HG03439 (cell line): ENCODE measurements around the gene SOX6.
"Not testable (repeated sequence)": the region's sequence is repeated elsewhere in the genome, so short reads cannot be mapped to it uniquely, and the experiment has no call there.

ENCODE experiments used
- ATAC-seq: cut with Tn5 transposase; IDR thresholded peaks from one replicate; pipeline ENCODE4 v1.9.1; 2021; ENCODE audit warnings: mild to moderate bottlenecking, moderate library complexity; ENCODE audit not compliant: unreplicated experiment

The SOX6 gene

GRCh38 chr11:15940462-15941205, 415.7 kb downstream of the SOX6 start:
- no peak for ATAC-seq

GRCh38 chr11:15938983-15939382, 417.4 kb downstream of the SOX6 start:
- no peak for ATAC-seq

- ATAC-seq = no peak
Observed at GRCh38 chr11:15938121-15938611, 418.2 kb downstream of the SOX6 start.

- ATAC-seq = no peak
Observed at GRCh38 chr11:15937601-15938120, 418.7 kb downstream of the SOX6 start.

GRCh38 chr11:15936011-15936410, 420.3 kb downstream of the SOX6 start:
- no peak for ATAC-seq

- no peak for ATAC-seq
Observed at GRCh38 chr11:15935373-15935772, 421.0 kb downstream of the SOX6 start.

GRCh38 chr11:15933886-15934625, 422.3 kb downstream of the SOX6 start:
- no peak for ATAC-seq

- no peak for ATAC-seq
Observed at GRCh38 chr11:15932417-15932816, 423.9 kb downstream of the SOX6 start.

GRCh38 chr11:15931497-15931896, 424.8 kb downstream of the SOX6 start:
- ATAC-seq = no peak

- no peak for ATAC-seq
Observed at GRCh38 chr11:15930442-15931025, 425.8 kb downstream of the SOX6 start.

GRCh38 chr11:15929371-15929901, 426.9 kb downstream of the SOX6 start:
- ATAC-seq = no peak

GRCh38 chr11:15927864-15928217, 428.5 kb downstream of the SOX6 start:
- ATAC-seq = no peak

GRCh38 chr11:15927196-15927863, 429.0 kb downstream of the SOX6 start:
- ATAC-seq = no peak

- no peak for ATAC-seq
Observed at GRCh38 chr11:15926071-15926470, 430.3 kb downstream of the SOX6 start.

GRCh38 chr11:15923183-15923582, 433.2 kb downstream of the SOX6 start:
- ATAC-seq = no peak

- not testable (repeated sequence) for ATAC-seq
Observed at GRCh38 chr11:15922745-15923144, 433.6 kb downstream of the SOX6 start.

GRCh38 chr11:15920856-15921629, 435.3 kb downstream of the SOX6 start:
- no peak for ATAC-seq

GRCh38 chr11:15918674-15919073, 437.7 kb downstream of the SOX6 start:
- no peak for ATAC-seq

GRCh38 chr11:15918212-15918611, 438.1 kb downstream of the SOX6 start:
- no peak for ATAC-seq
